PC-3 (cell line): Measurements from ENCODE around the gene TBC1D8. TPM values are rescaled to one million over a fixed set of nuclear protein-coding genes. Genes with fewer than 3 reads are reported as not detected.

Source experiments
- ATAC-seq: fragments of 200-7000 bp; cut with Tn5 transposase; 2 replicates; pipeline ENCODE4 v1.9.1; 2020; ENCODE audit warnings: mild to moderate bottlenecking, moderate library complexity
- BruUV-seq: library from RNA; stranded (reverse); fragments of 400-500 nt; replicated peaks from 2 replicates; lab custom pipeline; 2021; lab: Mats Ljungman, UMichigan
- CTCF ChIA-PET: fragments of 300-600 bp; sonication (Branson Sonifier 250); formaldehyde crosslinking; loops from one replicate; lab custom pipeline; 2022; ENCODE audit warnings: antibody characterized with exemption; lab: Charles Lee
- POLR2A ChIA-PET: fragments of 300-600 bp; sonication (Branson Sonifier 250); formaldehyde crosslinking; loops from one replicate; lab custom pipeline; 2022; ENCODE audit warnings: antibody characterized with exemption; ENCODE audit not compliant: unreplicated experiment; lab: Charles Lee
- DNase-seq: peaks from one replicate; pipeline ENCODE4 v3.0.0-alpha.2; 2015
- H2AFZ ChIP-seq: fragments of 300-600 bp; sonication (generic); 2 replicates; pipeline ENCODE4 v1.6.0; 2016; ENCODE audit warnings: antibody characterized with exemption, low read length
- H3F3A ChIP-seq: fragments of 300-600 bp; sonication (generic); one replicate; pipeline ENCODE4 v1.6.0; 2017; ENCODE audit warnings: antibody characterized with exemption, low read length, control low read depth, mild to moderate bottlenecking; ENCODE audit not compliant: unreplicated experiment
- H3K27ac ChIP-seq: fragments of 300-600 bp; sonication (generic); 2 replicates; pipeline ENCODE4 v1.5.1; 2016; ENCODE audit warnings: mild to moderate bottlenecking, low read length
- H3K27me3 ChIP-seq: fragments of 300-600 bp; sonication (generic); 2 replicates; pipeline ENCODE4 v1.6.1; 2016; ENCODE audit warnings: low read length, mixed read lengths
- H3K36me3 ChIP-seq: fragments of 300-600 bp; sonication (generic); 2 replicates; pipeline ENCODE4 v1.6.1; 2016; ENCODE audit warnings: low read depth, mixed run types, low read length, mixed read lengths
- H3K4me1 ChIP-seq: fragments of 300-600 bp; sonication (generic); 2 replicates; pipeline ENCODE4 v1.5.1; 2016; ENCODE audit warnings: low read length; ENCODE audit not compliant: insufficient read depth
- H3K4me2 ChIP-seq: fragments of 300-600 bp; sonication (generic); 2 replicates; pipeline ENCODE4 v1.6.0; 2016; ENCODE audit warnings: low read length
- H3K4me3 ChIP-seq: fragments of 300-600 bp; sonication (generic); 2 replicates; pipeline ENCODE4 v1.5.1; 2016; ENCODE audit warnings: mild to moderate bottlenecking, low read length, mixed read lengths
- H3K79me2 ChIP-seq: fragments of 300-600 bp; sonication (generic); 2 replicates; pipeline ENCODE4 v1.6.1; 2017; ENCODE audit warnings: low read length, mixed read lengths
- H3K9ac ChIP-seq: fragments of 300-600 bp; sonication (generic); 2 replicates; pipeline ENCODE4 v1.6.0; 2016; ENCODE audit warnings: mild to moderate bottlenecking, low read length
- H3K9me2 ChIP-seq: fragments of 300-600 bp; sonication (generic); replicated peaks from 2 replicates; pipeline ENCODE4 v1.6.1; 2016; ENCODE audit warnings: mixed run types, low read length, mixed read lengths
- H3K9me3 ChIP-seq: fragments of 300-600 bp; sonication (generic); 2 replicates; pipeline ENCODE4 v1.6.1; 2016; ENCODE audit warnings: low read length, mixed read lengths
- H4K20me1 ChIP-seq: fragments of 300-600 bp; sonication (generic); 2 replicates; pipeline ENCODE4 v1.6.1; 2016; ENCODE audit warnings: low read length, mixed read lengths
- EZH2 ChIP-seq: fragments of 300-600 bp; sonication (generic); IDR thresholded peaks from one replicate; pipeline ENCODE4 v1.6.1; 2017; ENCODE audit warnings: antibody characterized with exemption, mild to moderate bottlenecking, low read length; ENCODE audit not compliant: unreplicated experiment
- EZH2phosphoT487 ChIP-seq: fragments of 300-600 bp; sonication (generic); IDR thresholded peaks from 2 replicates; pipeline ENCODE4 v1.6.1; 2018; ENCODE audit warnings: mild to moderate bottlenecking, antibody characterized with exemption, low read length, borderline replicate concordance
- intact Hi-C: fragments of 100-400 bp; cut with micrococcal nuclease; formaldehyde crosslinking; loops from 2 replicates; pipeline ENCODE4 v1.9.0; 2023
- total RNA-seq: library from RNA; depleted of rRNA; stranded (reverse); fragments of >200 nt; gene quantifications from 2 replicates; pipeline ENCODE4 v1.2.3, GENCODE V29; 2014
- TF ChIP-seq, protein P1 (sequence below): fragments of 300-600 bp; sonication (generic); conservative IDR thresholded peaks from 2 replicates; pipeline ENCODE4 v1.5.1; 2017; ENCODE audit warnings: antibody characterized with exemption, low read depth, mild to moderate bottlenecking, low read length

TBC1D8 gene
- total RNA-seq, 1 experiment from 2014 or later, result 39.7 TPM

DNA sequence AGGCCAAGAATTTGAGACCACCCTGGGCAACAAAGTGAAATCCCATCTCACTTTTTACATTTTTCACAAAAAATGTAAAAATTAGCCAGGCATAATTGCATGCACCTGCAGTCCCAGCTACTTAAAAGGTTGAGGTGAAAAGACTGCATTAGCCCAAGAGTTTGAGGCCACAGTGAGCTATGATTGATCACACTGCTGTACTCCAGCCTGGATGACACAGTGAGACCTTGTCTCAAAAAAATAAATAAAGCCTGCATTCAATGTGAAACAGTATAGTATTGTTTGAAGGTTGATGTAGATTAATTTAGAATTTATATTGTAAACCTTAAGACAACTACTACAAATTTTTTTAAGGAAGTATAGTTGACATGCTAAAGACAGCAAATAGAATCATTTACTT is 53.5 kb downstream of the TBC1D8 start:
- no TSS peak for BruUV-seq
- peaks cover 95% of the 10 kb centered on the region for H3K79me2 ChIP-seq
- peaks cover 3% of the 10 kb centered on the region; the same call in 1 of the 2 replicates for H3K36me3 ChIP-seq
- no peak overlapping the region for H2AFZ ChIP-seq
- no peak overlapping the region for H3K4me3 ChIP-seq
- DNase-seq, result no peak
- 0 out of 2 replicates have a peak, but pooled peaks cover 5% of the 10 kb centered on the region for H4K20me1 ChIP-seq
- H3K27me3 ChIP-seq, result no peaks in the 10 kb centered on the region
- TF ChIP-seq EZH2phosphoT487, result no peak
- TF ChIP-seq, protein P1, sequence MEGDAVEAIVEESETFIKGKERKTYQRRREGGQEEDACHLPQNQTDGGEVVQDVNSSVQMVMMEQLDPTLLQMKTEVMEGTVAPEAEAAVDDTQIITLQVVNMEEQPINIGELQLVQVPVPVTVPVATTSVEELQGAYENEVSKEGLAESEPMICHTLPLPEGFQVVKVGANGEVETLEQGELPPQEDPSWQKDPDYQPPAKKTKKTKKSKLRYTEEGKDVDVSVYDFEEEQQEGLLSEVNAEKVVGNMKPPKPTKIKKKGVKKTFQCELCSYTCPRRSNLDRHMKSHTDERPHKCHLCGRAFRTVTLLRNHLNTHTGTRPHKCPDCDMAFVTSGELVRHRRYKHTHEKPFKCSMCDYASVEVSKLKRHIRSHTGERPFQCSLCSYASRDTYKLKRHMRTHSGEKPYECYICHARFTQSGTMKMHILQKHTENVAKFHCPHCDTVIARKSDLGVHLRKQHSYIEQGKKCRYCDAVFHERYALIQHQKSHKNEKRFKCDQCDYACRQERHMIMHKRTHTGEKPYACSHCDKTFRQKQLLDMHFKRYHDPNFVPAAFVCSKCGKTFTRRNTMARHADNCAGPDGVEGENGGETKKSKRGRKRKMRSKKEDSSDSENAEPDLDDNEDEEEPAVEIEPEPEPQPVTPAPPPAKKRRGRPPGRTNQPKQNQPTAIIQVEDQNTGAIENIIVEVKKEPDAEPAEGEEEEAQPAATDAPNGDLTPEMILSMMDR, result no peak
- H3K9me3 ChIP-seq, result no peaks in the 10 kb centered on the region
- H3K9ac ChIP-seq, result no peak overlapping the region
- CTCF ChIA-PET, result no interaction called here
- no peak overlapping the region for H3K27ac ChIP-seq
- H3K9me2 ChIP-seq, result no peaks in the 10 kb centered on the region
- no peak overlapping the region for H3K4me2 ChIP-seq
- POLR2A ChIA-PET, result no interaction called here
- H3F3A ChIP-seq, result no peaks in the 10 kb centered on the region
- no peak for ATAC-seq
- intact Hi-C loops, result no loop called here
- H3K4me1 ChIP-seq, result no peaks in the 10 kb centered on the region

DNA sequence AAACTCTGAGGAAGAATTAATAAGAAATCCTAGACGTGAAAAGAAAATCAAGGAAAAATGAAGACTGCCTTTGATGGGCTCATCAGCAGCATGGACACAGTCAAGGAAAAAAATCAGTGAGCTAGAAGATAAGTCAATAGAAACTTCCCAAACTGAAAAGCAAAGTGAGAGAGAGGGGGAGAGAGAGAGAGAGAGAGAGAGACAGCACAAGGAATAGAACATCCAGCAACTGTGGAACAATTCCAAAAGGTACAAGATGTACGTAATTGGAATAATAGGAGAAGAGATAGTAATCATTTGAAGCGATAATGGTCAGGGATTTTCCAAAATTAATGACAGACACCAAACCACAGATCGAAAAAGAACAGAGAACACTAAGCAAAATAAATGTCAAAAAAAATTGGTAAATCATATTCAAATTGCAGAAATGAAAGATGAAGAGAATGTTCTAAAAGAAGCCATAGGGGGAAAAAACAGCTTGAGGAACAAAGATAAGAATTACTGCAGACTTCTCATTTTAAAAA is 54.5 kb downstream of the TBC1D8 start:
- Histone ChIP-seq H3F3A (no peaks in the 10 kb centered on the region), H3K9ac (no peak overlapping the region), H3K27me3 (no peaks in the 10 kb centered on the region), H4K20me1 (0 out of 2 replicates have a peak, but pooled peaks cover 5% of the 10 kb centered on the region), H3K79me2 (peaks cover 95% of the 10 kb centered on the region), H3K27ac (no peak overlapping the region), H3K4me3 (no peak overlapping the region), H3K9me3 (no peaks in the 10 kb centered on the region), H3K9me2 (no peaks in the 10 kb centered on the region), H2AFZ (no peak overlapping the region), H3K4me1 (no peaks in the 10 kb centered on the region), H3K36me3 (no peaks in the 10 kb centered on the region; the same call in 1 of the 2 replicates), H3K4me2 (no peak overlapping the region)
- CTCF ChIA-PET, result no interaction called here
- no TSS peak for BruUV-seq
- DNase-seq (no peak), ATAC-seq (no peak)
- intact Hi-C loops, result no loop called here
- POLR2A ChIA-PET, result no interaction called here
- TF ChIP-seq, protein P1, result no peak
- no peak for TF ChIP-seq EZH2phosphoT487
- TF ChIP-seq EZH2, result no peak

DNA sequence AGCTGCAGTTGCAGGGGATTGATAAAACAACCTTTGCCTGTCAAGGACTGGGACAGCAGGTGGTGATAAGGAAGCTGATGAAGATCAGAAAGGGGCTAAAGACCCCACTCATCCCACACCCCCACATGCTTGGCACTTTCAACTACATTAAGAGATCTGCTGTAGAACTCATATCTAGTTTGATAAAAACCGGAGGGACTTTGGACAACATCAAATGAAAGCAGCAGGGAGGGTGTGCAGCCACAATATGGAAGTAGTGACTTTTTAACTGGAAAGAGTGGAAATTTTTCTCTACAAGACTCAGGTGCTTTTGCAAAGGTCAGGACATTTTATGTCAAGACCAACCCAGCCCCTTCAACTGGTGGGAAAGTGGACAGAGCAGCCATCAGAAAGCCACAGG is 56.8 kb downstream of the TBC1D8 start:
- Histone ChIP-seq H2AFZ (no peak overlapping the region), H3F3A (no peaks in the 10 kb centered on the region), H3K4me1 (no peaks in the 10 kb centered on the region), H3K79me2 (peaks cover 79% of the 10 kb centered on the region), H3K9ac (no peak overlapping the region), H4K20me1 (0 out of 2 replicates have a peak, but pooled peaks cover 8% of the 10 kb centered on the region), H3K9me2 (no peaks in the 10 kb centered on the region), H3K27me3 (no peaks in the 10 kb centered on the region), H3K27ac (no peak overlapping the region), H3K36me3 (no peaks in the 10 kb centered on the region), H3K4me3 (no peak overlapping the region), H3K4me2 (no peak overlapping the region), H3K9me3 (no peaks in the 10 kb centered on the region)
- CTCF ChIA-PET, result no interaction called here
- BruUV-seq, result no TSS peak
- no peak for ATAC-seq
- TF ChIP-seq EZH2 (no peak), EZH2phosphoT487 (no peak)
- TF ChIP-seq, protein P1, result no peak
- DNase-seq, result no peak
- intact Hi-C loops, result no loop called here
- POLR2A ChIA-PET, result interaction anchor here (0.5 kb wide), 1 partner anchor 90 kb away, joined by 13 read pairs; no protein-coding TSS in a partner anchor
